HEK293T (cell line): Measurements from ENCODE around the gene AIFM3.

ENCODE experiments used
- CTCF ChIA-PET: fragments of 350-600 bp; formaldehyde crosslinking; extraction: SDS; loops from one replicate; lab custom pipeline; 2021; ENCODE audit warnings: antibody characterized with exemption, inconsistent platforms; lab: Yijun Ruan, JAX
- POLR2A ChIA-PET: fragments of 350-600 bp; formaldehyde crosslinking; extraction: SDS; loops from one replicate; lab custom pipeline; 2020; ENCODE audit warnings: antibody characterized with exemption, inconsistent platforms; lab: Yijun Ruan, JAX
- DNase-seq: peaks from one replicate; pipeline ENCODE4 v3.0.0; 2012; ENCODE audit warnings: mixed read lengths; ENCODE audit errors: extremely low spot score
- ARNT ChIP-seq: fragments of 450-650 bp; IDR thresholded peaks from 2 replicates; pipeline ENCODE4 v1.6.1; 2017; ENCODE audit warnings: mild to moderate bottlenecking
- BHLHE40 ChIP-seq: fragments of 450-650 bp; IDR thresholded peaks from 2 replicates; pipeline ENCODE4 v1.6.1; 2016; ENCODE audit warnings: mild to moderate bottlenecking, moderate library complexity, borderline replicate concordance
- CTBP1 ChIP-seq: fragments of 450-650 bp; IDR thresholded peaks from 2 replicates; pipeline ENCODE4 v1.6.1; 2016; ENCODE audit warnings: borderline replicate concordance
- ELF4 ChIP-seq: fragments of 450-650 bp; IDR thresholded peaks from 2 replicates; pipeline ENCODE4 v1.6.1; 2017; ENCODE audit warnings: antibody characterized with exemption
- FOXA1 ChIP-seq: fragments of 450-650 bp; IDR thresholded peaks from 2 replicates; pipeline ENCODE4 v1.6.1; 2016; ENCODE audit warnings: mild to moderate bottlenecking
- FOXK2 ChIP-seq: fragments of 450-650 bp; IDR thresholded peaks from 2 replicates; pipeline ENCODE4 v1.6.1; 2016; ENCODE audit warnings: mild to moderate bottlenecking
- FOXM1 ChIP-seq: fragments of 450-650 bp; IDR thresholded peaks from 2 replicates; pipeline ENCODE4 v1.6.1; 2017; ENCODE audit warnings: mild to moderate bottlenecking, borderline replicate concordance
- HDGF ChIP-seq: fragments of 450-650 bp; IDR thresholded peaks from 2 replicates; pipeline ENCODE4 v1.6.1; 2017; ENCODE audit warnings: antibody characterized with exemption, borderline replicate concordance
- L3MBTL2 ChIP-seq: fragments of 450-650 bp; conservative IDR thresholded peaks from 2 replicates; pipeline ENCODE4 v1.6.1; 2016; ENCODE audit warnings: mild to moderate bottlenecking
- LEF1 ChIP-seq: fragments of 450-650 bp; IDR thresholded peaks from 2 replicates; pipeline ENCODE4 v1.6.1; 2017; ENCODE audit warnings: mild to moderate bottlenecking, borderline replicate concordance
- NFRKB ChIP-seq: fragments of 450-650 bp; IDR thresholded peaks from 2 replicates; pipeline ENCODE4 v1.6.1; 2016; ENCODE audit warnings: mild to moderate bottlenecking, moderate library complexity
- PKNOX1 ChIP-seq: fragments of 450-650 bp; IDR thresholded peaks from 2 replicates; pipeline ENCODE4 v1.6.1; 2016
- SP1 ChIP-seq: fragments of 450-650 bp; IDR thresholded peaks from 2 replicates; pipeline ENCODE4 v1.6.1; 2017
- SUZ12 ChIP-seq: fragments of 450-650 bp; IDR thresholded peaks from 2 replicates; pipeline ENCODE4 v1.6.1; 2016; ENCODE audit warnings: mild to moderate bottlenecking
- TARDBP ChIP-seq: fragments of 450-650 bp; IDR thresholded peaks from 2 replicates; pipeline ENCODE4 v1.6.1; 2016
- ZNF384 ChIP-seq: fragments of 450-650 bp; IDR thresholded peaks from 2 replicates; pipeline ENCODE4 v1.6.1; 2016

AIFM3 gene

GRCh38 chr22:20949698-20950183 lies 17.3 kb upstream of the AIFM3 start:
- ChIA-PET POLR2A (interaction anchor here (1.5 kb wide), 1 partner anchor 32 kb away, joined by 4 read pairs; the partner anchor contains the start of gene LZTR1), CTCF (no interaction called here)
- no peak for DNase-seq
- TF ChIP-seq NFRKB, result no peak
- no peak for TF ChIP-seq FOXK2
- TF ChIP-seq TARDBP, result no peak
- no peak for TF ChIP-seq FOXM1
- TF ChIP-seq L3MBTL2, result no peak
- no peak for TF ChIP-seq BHLHE40

- CTCF ChIA-PET, result interaction anchor here (1.9 kb wide), 1 partner anchor 14 kb away, joined by 7 read pairs; no protein-coding TSS in a partner anchor
- no peak for TF ChIP-seq HDGF
- no peak for TF ChIP-seq FOXA1
- TF ChIP-seq L3MBTL2, result no peak
- no peak for TF ChIP-seq FOXM1
- no peak for TF ChIP-seq LEF1
- TF ChIP-seq TARDBP, result no peak
- no peak for TF ChIP-seq ELF4
- no peak for TF ChIP-seq BHLHE40
- no peak for TF ChIP-seq SP1
- no peak for TF ChIP-seq NFRKB
- no peak for TF ChIP-seq ARNT
- TF ChIP-seq CTBP1, result no peak
- no peak for TF ChIP-seq FOXK2
- TF ChIP-seq ZNF384, result no peak
- TF ChIP-seq PKNOX1, result no peak
- DNase-seq, result no peak
- POLR2A ChIA-PET, result interaction anchor here (1.5 kb wide), 1 partner anchor 31 kb away, joined by 4 read pairs; the partner anchor contains the start of gene LZTR1
Measured at GRCh38 chr22:20951151-20951931, 15.7 kb upstream of the AIFM3 start.

GRCh38 chr22:20951932-20952380 lies 15.1 kb upstream of the AIFM3 start:
- no peak for TF ChIP-seq NFRKB
- TF ChIP-seq ZNF384, result no peak
- no peak for TF ChIP-seq FOXM1
- no peak for TF ChIP-seq TARDBP
- no peak for TF ChIP-seq HDGF
- TF ChIP-seq FOXA1, result no peak
- no peak for TF ChIP-seq SP1
- TF ChIP-seq L3MBTL2, result no peak
- TF ChIP-seq BHLHE40, result no peak
- TF ChIP-seq SUZ12, result no peak
- TF ChIP-seq CTBP1, result no peak
- TF ChIP-seq ELF4, result no peak
- no peak for TF ChIP-seq FOXK2
- TF ChIP-seq ARNT, result no peak
- no peak for TF ChIP-seq PKNOX1
- no peak for TF ChIP-seq LEF1
- no peak for DNase-seq
- ChIA-PET POLR2A (no interaction called here), CTCF (interaction anchor here (1.9 kb wide), 1 partner anchor 14 kb away, joined by 7 read pairs; no protein-coding TSS in a partner anchor)

GRCh38 chr22:20952544-20953341 lies 14.3 kb upstream of the AIFM3 start:
- no peak for TF ChIP-seq SP1
- TF ChIP-seq L3MBTL2, result no peak
- TF ChIP-seq BHLHE40, result no peak
- TF ChIP-seq HDGF, result no peak
- no peak for TF ChIP-seq FOXM1
- no peak for TF ChIP-seq ZNF384
- DNase-seq, result no peak
- ChIA-PET CTCF (interaction anchor here (1.9 kb wide), 1 partner anchor 15 kb away, joined by 7 read pairs; no protein-coding TSS in a partner anchor), POLR2A (interaction anchor here (1.9 to 2.4 kb wide), 2 partner anchors 29 to 33 kb away, joined by 5 to 8 read pairs; partner anchors contain the start of gene LZTR1)

GRCh38 chr22:20953342-20953608 lies 13.8 kb upstream of the AIFM3 start:
- POLR2A ChIA-PET, result interaction anchor here (1.9 to 2.4 kb wide), 2 partner anchors 29 to 33 kb away, joined by 5 to 8 read pairs; partner anchors contain the start of gene LZTR1
- CTCF ChIA-PET, result interaction anchor here (1.9 kb wide), 1 partner anchor 16 kb away, joined by 7 read pairs; no protein-coding TSS in a partner anchor
- no peak for TF ChIP-seq ARNT
- TF ChIP-seq L3MBTL2, result no peak
- no peak for TF ChIP-seq NFRKB
- no peak for TF ChIP-seq PKNOX1
- no peak for TF ChIP-seq TARDBP
- no peak for TF ChIP-seq ELF4
- TF ChIP-seq HDGF, result no peak
- no peak for TF ChIP-seq FOXA1
- no peak for TF ChIP-seq BHLHE40
- no peak for TF ChIP-seq FOXK2
- no peak for TF ChIP-seq FOXM1
- TF ChIP-seq SUZ12, result no peak
- DNase-seq, result no peak
